Fibroblast of lung (primary cell): Measurements from ENCODE around the gene MAP9. TPM values are rescaled to one million over a fixed set of nuclear protein-coding genes. Genes with fewer than 3 reads are reported as not detected.

ENCODE experiments used
- DNase-seq, 2 donors: peaks; one replicate each; pipeline versions ENCODE4 v3.0.0 to v3.0.0-alpha.2; 2010; ENCODE audit warnings: low read depth in 2 of 2
- H2AFZ ChIP-seq: 2 replicates; pipeline ENCODE4 v1.5.1; 2012; ENCODE audit warnings: low read length, control low read depth, inconsistent platforms
- H3K27ac ChIP-seq: 2 replicates; pipeline ENCODE4 v1.5.1; 2011; ENCODE audit warnings: low read length, control low read depth; ENCODE audit not compliant: insufficient read depth
- H3K27me3 ChIP-seq: 2 replicates; pipeline ENCODE4 v1.5.1; 2011; ENCODE audit warnings: mild to moderate bottlenecking, low read length; ENCODE audit not compliant: control insufficient read depth, insufficient read depth
- H3K36me3 ChIP-seq: 2 replicates; pipeline ENCODE4 v1.5.1; 2011; ENCODE audit warnings: low read length; ENCODE audit not compliant: control insufficient read depth, insufficient read depth
- H3K4me1 ChIP-seq: 2 replicates; pipeline ENCODE4 v1.5.1; 2011; ENCODE audit warnings: low read length; ENCODE audit not compliant: control insufficient read depth, insufficient read depth; ENCODE audit errors: extremely low read depth
- H3K4me2 ChIP-seq: 2 replicates; pipeline ENCODE4 v1.5.1; 2011; ENCODE audit warnings: low read length, control low read depth; ENCODE audit not compliant: insufficient read depth; ENCODE audit errors: extremely low read depth
- H3K4me3 ChIP-seq, 4 experiments: fragments of 200-600 bp in 1 of 4; sonication (generic) in 1 of 4; replicated peaks in 1 of 4; 2 replicates each; pipeline ENCODE4 v1.5.1; 2011 to 2016; ENCODE audit warnings: low read length in 4 of 4, low read depth in 3 of 4, mild to moderate bottlenecking in 3 of 4, control low read depth in 2 of 4, inconsistent platforms in 1 of 4, mixed read lengths in 1 of 4; ENCODE audit not compliant: insufficient read depth in 1 of 4; ENCODE audit errors: control extremely low read depth in 1 of 4
- H3K79me2 ChIP-seq: 2 replicates; pipeline ENCODE4 v1.5.1; 2012; ENCODE audit warnings: mild to moderate bottlenecking, low read length, inconsistent platforms; ENCODE audit not compliant: control insufficient read depth, insufficient read depth
- H3K9ac ChIP-seq: 2 replicates; pipeline ENCODE4 v1.5.1; 2011; ENCODE audit warnings: mild to moderate bottlenecking, low read length, control low read depth; ENCODE audit not compliant: insufficient read depth
- H3K9me3 ChIP-seq: 2 replicates; pipeline ENCODE4 v1.5.1; 2012; ENCODE audit warnings: low read depth, low read length; ENCODE audit not compliant: control insufficient read depth, insufficient read depth
- H4K20me1 ChIP-seq: 2 replicates; pipeline ENCODE4 v1.5.1; 2011; ENCODE audit warnings: low read length; ENCODE audit not compliant: control insufficient read depth, insufficient read depth; ENCODE audit errors: extremely low read depth
- CTCF ChIP-seq, 2 donors: IDR thresholded peaks in 1 of 2; conservative IDR thresholded peaks in 1 of 2; 1 replicate in 1 of 2; 2 replicates in 1 of 2; pipeline ENCODE4 v1.5.1; 2011 to 2012; ENCODE audit warnings: low read length in 2 of 2, control low read depth in 1 of 2, inconsistent platforms in 1 of 2, low read depth in 1 of 2, mild to moderate bottlenecking in 1 of 2
- EZH2 ChIP-seq: IDR thresholded peaks from 2 replicates; pipeline ENCODE4 v1.5.1; 2012; ENCODE audit warnings: low read length, control low read depth, mild to moderate bottlenecking; ENCODE audit errors: missing control alignments
- polyA plus RNA-seq, 2 donors: library from polyadenylated mRNA; depleted of rRNA in 1 of 2; stranded (reverse) in 1 of 2; unstranded in 1 of 2; fragments of >200 nt; gene quantifications; 2 replicates each; pipeline ENCODE4 v1.2.1, GENCODE V29; 2011 to 2012; ENCODE audit warnings: missing spikeins in 1 of 2
- total RNA-seq: library from RNA; depleted of rRNA; stranded (reverse); fragments of >200 nt; gene quantifications from 2 replicates; pipeline ENCODE4 v1.2.1, GENCODE V29; 2014

MAP9 gene
- total and polyA plus RNA-seq, 2 donors (not counting 1 experiment from before 2014, with no cell fraction given) = 12.6 to 14.7 TPM

- no peak for TF ChIP-seq CTCF (conservative IDR thresholded peaks at IDR 0.05 in 1 of 2, IDR thresholded peaks at IDR 0.05 in 1 of 2; ENCODE audit: low read depth in 1 of 2, low read length in 2 of 2)
- TF ChIP-seq EZH2 = no peak
- no peaks in the 10 kb centered on the region for H3K27me3 ChIP-seq
- H2AFZ ChIP-seq = no peak overlapping the region
- no peaks in the 10 kb centered on the region for H3K9me3 ChIP-seq
- DNase-seq = peak in 1 of 2 donors; percentile 97
- H3K4me2 ChIP-seq = peak overlapping the region; percentile 38
- H3K4me3 ChIP-seq = no peak overlapping the region
- H3K9ac ChIP-seq = no peak overlapping the region
- H3K4me1 ChIP-seq = peaks cover 5% of the 10 kb centered on the region
- no peaks in the 10 kb centered on the region for H4K20me1 ChIP-seq
- H3K36me3 ChIP-seq = no peaks in the 10 kb centered on the region
- H3K27ac ChIP-seq = no peak overlapping the region
- H3K79me2 ChIP-seq = no peaks in the 10 kb centered on the region
Measured at GRCh38 chr4:155405059-155405458, 28.3 kb upstream of the MAP9 start.

GRCh38 chr4:155403886-155404285 is 27.1 kb upstream of the MAP9 start:
- peaks cover 5% of the 10 kb centered on the region for H3K4me1 ChIP-seq
- no peak overlapping the region for H3K4me3 ChIP-seq
- no peaks in the 10 kb centered on the region for H3K36me3 ChIP-seq
- no peaks in the 10 kb centered on the region for H3K79me2 ChIP-seq
- H3K9ac ChIP-seq = no peak overlapping the region
- no peak overlapping the region for H3K4me2 ChIP-seq
- H3K9me3 ChIP-seq = no peaks in the 10 kb centered on the region
- peak; percentile 37 to 81 for DNase-seq
- TF ChIP-seq CTCF (conservative IDR thresholded peaks at IDR 0.05 in 1 of 2, IDR thresholded peaks at IDR 0.05 in 1 of 2; ENCODE audit: low read depth in 1 of 2, low read length in 2 of 2) (peak; percentile 25 to 40), EZH2 (no peak)
- no peak overlapping the region for H2AFZ ChIP-seq
- H4K20me1 ChIP-seq = no peaks in the 10 kb centered on the region
- no peaks in the 10 kb centered on the region for H3K27me3 ChIP-seq
- H3K27ac ChIP-seq = no peak overlapping the region

- Histone ChIP-seq H4K20me1 (no peaks in the 10 kb centered on the region), H3K4me1 (peaks cover 5% of the 10 kb centered on the region), H3K27me3 (no peaks in the 10 kb centered on the region), H3K36me3 (no peaks in the 10 kb centered on the region), H3K4me3 (no peak overlapping the region), H3K4me2 (no peak overlapping the region), H3K9ac (no peak overlapping the region), H3K27ac (no peak overlapping the region), H3K9me3 (no peaks in the 10 kb centered on the region), H3K79me2 (no peaks in the 10 kb centered on the region), H2AFZ (no peak overlapping the region)
- TF ChIP-seq CTCF (conservative IDR thresholded peaks at IDR 0.05 in 1 of 2, IDR thresholded peaks at IDR 0.05 in 1 of 2; ENCODE audit: low read depth in 1 of 2, low read length in 2 of 2) (no peak), EZH2 (no peak)
- peak in 1 of 2 donors; percentile 7 for DNase-seq
Measured at GRCh38 chr4:155402941-155403340, 26.2 kb upstream of the MAP9 start.
